Pulmonary artery endothelial cell (primary cell): ENCODE data around the gene ENG. TPM values are rescaled to one million over a fixed set of nuclear protein-coding genes. Genes with fewer than 3 reads are reported as not detected.
"Not testable (repeated sequence)": the region's sequence is repeated elsewhere in the genome, so short reads cannot be mapped to it uniquely, and the experiment has no call there.

Experiments used
- DNase-seq: peaks from one replicate; pipeline ENCODE4 v3.0.0-alpha.2; 2011; ENCODE audit warnings: low read depth, low spot score
- total RNA-seq: library from RNA; depleted of rRNA; stranded (reverse); fragments of >200 nt; gene quantifications from 2 replicates; pipeline ENCODE4 v1.2.3, GENCODE V29; 2014

ENG gene
- total RNA-seq, 1 donor from 2014 or later = 49.5 TPM

- DNase-seq = no peak
These were observed 60.3 kb downstream of the ENG start for GRCh38 chr9:127794001-127794791.

GRCh38 chr9:127793093-127793708, 61.3 kb downstream of the ENG start:
- no peak for DNase-seq

- DNase-seq = no peak
These were observed 61.9 kb downstream of the ENG start for GRCh38 chr9:127792417-127793031.

DNA sequence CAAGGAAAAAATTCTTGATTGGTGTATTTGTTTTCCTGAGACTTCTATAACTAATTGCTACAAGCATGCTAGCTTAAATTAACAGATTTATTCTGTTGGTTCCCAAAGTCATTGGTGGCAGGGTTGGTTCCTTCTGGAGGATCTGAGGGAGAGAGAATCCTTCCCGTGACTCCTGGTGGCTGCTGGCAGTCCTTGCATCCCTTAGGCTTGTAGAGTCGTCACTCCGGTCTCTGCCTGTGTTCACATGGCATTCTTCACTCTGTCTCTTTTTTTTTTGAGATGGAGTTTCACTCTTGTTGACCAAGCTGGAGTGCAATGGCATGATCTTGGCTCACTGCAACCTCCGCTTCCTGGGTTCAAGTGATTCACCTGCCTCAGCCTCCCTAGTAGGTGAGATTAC, 63.4 kb downstream of the ENG start:
- DNase-seq = no peak

GRCh38 chr9:127790094-127790855, 64.2 kb downstream of the ENG start:
- DNase-seq = no peak

DNA sequence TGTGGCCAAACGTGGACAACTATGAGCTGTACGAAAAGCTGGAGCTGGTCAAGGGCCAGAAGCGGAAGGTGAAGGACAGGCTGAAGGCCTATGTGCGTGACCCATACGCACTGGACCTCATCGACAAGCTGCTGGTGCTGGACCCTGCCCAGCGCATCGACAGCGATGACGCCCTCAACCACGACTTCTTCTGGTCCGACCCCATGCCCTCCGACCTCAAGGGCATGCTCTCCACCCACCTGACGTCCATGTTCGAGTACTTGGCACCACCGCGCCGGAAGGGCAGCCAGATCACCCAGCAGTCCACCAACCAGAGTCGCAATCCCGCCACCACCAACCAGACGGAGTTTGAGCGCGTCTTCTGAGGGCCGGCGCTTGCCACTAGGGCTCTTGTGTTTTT, 65.3 kb downstream of the ENG start:
- no peak for DNase-seq

- no peak for DNase-seq
These were observed 66.0 kb downstream of the ENG start for GRCh38 chr9:127788337-127789011.

GRCh38 chr9:127786773-127787104, 67.7 kb downstream of the ENG start:
- DNase-seq = no peak

- DNase-seq = peak; percentile 68
These were observed 68.3 kb downstream of the ENG start, which contains the start of gene CDK9 for GRCh38 chr9:127785933-127786772. TSS of gene CDK9 (plus strand) at chr9:127786034. CDS start at chr9:127786149, 115 bp downstream.

GRCh38 chr9:127785023-127785932, 69.2 kb downstream of the ENG start:
- DNase-seq = no peak

- DNase-seq = no peak
These were observed 71.1 kb downstream of the ENG start for GRCh38 chr9:127783111-127784008.

DNA sequence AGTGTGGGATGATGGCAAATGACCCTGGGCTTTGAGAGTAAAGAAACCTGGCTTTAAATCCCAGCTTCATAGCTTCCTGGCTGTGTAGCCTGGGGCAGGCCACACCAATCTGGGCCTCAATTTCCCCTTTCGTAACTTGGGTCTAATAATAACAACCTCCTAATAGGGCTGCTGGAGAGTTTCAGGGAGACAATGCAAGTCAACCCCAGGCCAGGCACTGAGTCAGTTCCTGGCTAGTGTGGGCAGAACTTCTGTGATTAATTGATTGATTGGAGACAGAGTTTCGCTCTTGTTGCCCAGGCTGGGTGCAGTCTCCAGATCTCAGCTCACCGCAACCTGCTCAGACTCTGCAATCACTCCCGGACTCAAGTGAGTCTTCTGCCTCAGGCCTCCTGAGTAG, 72.7 kb downstream of the ENG start:
- DNase-seq = no peak

DNA sequence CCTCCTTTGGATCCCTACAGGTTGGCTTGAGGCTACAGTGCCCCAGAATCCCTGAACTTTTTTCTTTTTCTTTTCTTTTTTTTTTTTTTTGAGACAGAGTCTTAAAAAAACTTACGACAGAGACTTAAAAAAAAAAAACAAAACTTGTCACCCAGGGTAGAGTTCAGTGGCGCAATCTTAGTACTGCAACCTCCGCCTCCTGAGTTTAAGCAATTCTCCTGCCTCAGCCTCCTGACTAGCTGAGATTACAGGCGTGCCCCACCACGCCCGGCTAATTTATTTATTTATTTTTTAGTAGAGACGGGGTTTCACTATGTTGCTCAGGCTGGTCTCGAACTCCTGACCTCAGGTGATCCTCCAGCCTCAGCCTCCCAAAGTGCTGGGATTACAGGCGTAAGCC, 73.5 kb downstream of the ENG start:
- not testable (repeated sequence) for DNase-seq

DNA sequence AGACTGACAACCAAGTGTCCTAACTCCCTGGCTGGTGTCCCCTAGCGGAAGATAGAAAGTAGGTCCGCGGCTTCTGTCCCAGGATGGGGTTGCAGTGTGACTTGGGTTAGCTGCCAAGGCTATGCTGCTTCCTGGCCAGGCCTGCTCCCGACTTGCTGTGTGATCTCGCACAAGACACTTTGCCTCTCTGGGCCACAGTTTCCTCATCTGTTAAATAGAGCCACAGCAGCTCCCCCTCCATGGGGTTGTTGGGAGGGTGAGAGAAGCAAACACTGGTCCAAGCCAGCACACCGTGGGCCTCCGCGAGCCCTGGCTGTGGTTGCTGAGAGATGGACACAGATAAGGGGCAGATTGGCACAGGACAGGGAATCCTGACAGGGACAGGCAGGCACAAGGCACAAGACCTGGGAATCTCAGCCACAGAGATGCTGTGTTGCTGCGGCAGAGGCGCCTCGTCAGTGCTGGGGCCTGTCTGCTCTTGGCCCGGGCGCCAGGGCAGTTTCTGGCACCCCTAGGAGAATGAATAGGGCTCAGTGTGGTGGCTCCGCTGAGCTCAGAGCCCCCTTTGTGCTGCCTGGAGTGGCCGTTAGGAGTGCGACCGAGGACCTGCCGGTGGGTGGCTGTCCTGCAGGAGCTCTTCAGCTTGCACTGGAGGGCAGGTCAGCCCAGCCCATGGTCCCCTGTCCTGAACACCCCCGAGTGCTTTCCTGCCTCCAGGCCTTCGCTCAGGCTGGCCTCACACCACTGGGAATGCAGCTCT, 74.2 kb downstream of the ENG start:
- no peak for DNase-seq

- no peak for DNase-seq
These were observed 75.1 kb downstream of the ENG start for GRCh38 chr9:127779136-127779981.

DNA sequence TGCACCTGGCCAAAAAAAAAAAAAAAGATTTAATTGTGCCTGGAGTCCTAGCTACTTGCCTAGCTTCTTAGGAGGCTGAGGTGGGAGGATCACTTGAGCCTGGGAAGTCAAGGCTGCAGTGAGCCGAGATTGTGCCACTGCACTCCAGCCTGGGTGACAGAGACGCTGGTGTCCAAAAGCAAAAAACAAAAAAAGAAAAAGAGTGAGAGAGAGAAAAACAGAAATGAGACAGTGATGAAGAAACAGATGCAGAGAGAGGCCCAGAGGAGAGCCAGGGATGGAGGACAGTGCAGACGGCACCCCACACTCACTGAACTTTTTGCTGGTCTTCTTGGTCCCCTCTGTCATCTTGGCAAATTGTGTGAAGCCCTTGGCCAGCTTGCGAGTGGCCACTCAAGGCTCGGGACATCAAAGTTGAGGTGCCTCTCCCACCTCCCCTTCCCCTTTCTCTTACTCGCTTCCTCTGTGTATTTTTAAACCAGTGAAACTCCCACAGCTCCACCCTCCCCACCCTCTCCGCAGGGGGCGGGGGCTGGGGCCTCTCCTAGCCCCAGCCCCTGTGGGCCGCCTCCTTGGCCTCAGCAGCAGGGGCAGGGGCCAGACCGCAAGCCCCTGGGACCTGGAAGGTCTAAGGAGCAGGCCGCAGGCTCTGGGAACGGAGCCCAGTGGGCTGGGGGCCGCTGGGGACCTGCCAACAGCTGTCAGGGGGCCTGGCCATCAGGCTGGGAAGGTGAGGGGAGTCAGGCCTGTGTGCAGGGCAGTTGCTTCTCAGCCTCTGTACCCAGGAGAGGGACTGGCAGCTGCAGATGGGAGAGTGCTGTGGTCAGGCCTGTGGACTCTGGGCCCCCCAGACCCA, 76.0 kb downstream of the ENG start, which contains the start of gene SH2D3C:
Gene SH2D3C (minus strand): TSS at position 387 of the 856 bp plus-strand sequence. CDS start 39 bp downstream, at position 348.
- DNase-seq = no peak
